Thyroid gland (tissue), 4 donors: ENCODE measurements around the gene MTCL1. TPM values are rescaled to one million over a fixed set of nuclear protein-coding genes. Genes with fewer than 3 reads are reported as not detected.

ENCODE experiments used
- DNase-seq, 2 donors: peaks; one replicate each; pipeline ENCODE4 v3.0.0-alpha.2; 2019
- H3K27ac ChIP-seq, 3 donors: fragments of 200-600 bp; sonication (generic); 1 replicate in 2 of 3; 2 replicates in 1 of 3; pipeline ENCODE4 v1.5.1; 2016 to 2019; ENCODE audit warnings: mild to moderate bottlenecking in 1 of 3, moderate library complexity in 1 of 3
- H3K27me3 ChIP-seq: fragments of 200-600 bp; sonication (generic); one replicate; pipeline ENCODE4 v1.5.1; 2019
- H3K36me3 ChIP-seq, 2 donors: fragments of 200-600 bp; sonication (generic); one replicate each; pipeline ENCODE4 v1.5.1; 2016 to 2019
- H3K4me1 ChIP-seq, 2 donors: fragments of 200-600 bp; sonication (generic); one replicate each; pipeline ENCODE4 v1.5.1; 2017 to 2019
- H3K4me3 ChIP-seq, 3 donors: fragments of 200-600 bp; sonication (generic); replicated peaks in 1 of 3; 1 replicate in 2 of 3; 2 replicates in 1 of 3; pipeline ENCODE4 v1.5.1; 2016; ENCODE audit warnings: mild to moderate bottlenecking in 1 of 3
- H3K9me3 ChIP-seq: fragments of 200-600 bp; sonication (generic); one replicate; pipeline ENCODE4 v1.5.1; 2017
- CTCF ChIP-seq, 6 experiments: fragments of 200-600 bp in 3 of 6; fragments of 450-650 bp in 3 of 6; sonication (generic) in 3 of 6; IDR thresholded peaks; one replicate each; pipeline ENCODE4 v1.5.1; 2016 to 2019; ENCODE audit warnings: antibody characterized with exemption in 6 of 6, mild to moderate bottlenecking in 2 of 6, inconsistent platforms in 1 of 6, moderate library complexity in 1 of 6
- POLR2A ChIP-seq, 2 donors: fragments of 450-650 bp; IDR thresholded peaks; one replicate each; pipeline ENCODE4 v1.6.1; 2017; ENCODE audit warnings: antibody characterized with exemption in 2 of 2, mild to moderate bottlenecking in 2 of 2, moderate library complexity in 1 of 2
- WGBS, 2 donors: methylation state at CpG; one replicate each; pipeline ENCODE4 v1.1.5; 2017; 5-methylcytosine and 5-hydroxymethylcytosine counted together
- intact Hi-C: fragments of 100-400 bp; cut with DNase I; formaldehyde crosslinking; loops from one replicate; pipeline ENCODE4 v1.15.1; 2023
- small RNA-seq: library from RNA; depleted of rRNA; stranded (forward); fragments of <200 nt; gene quantifications from one replicate; pipeline ENCODE3, GENCODE V24; 2016
- total RNA-seq, 4 donors: library from RNA; depleted of rRNA; stranded (reverse); fragments of >200 nt; gene quantifications; one replicate each; pipeline ENCODE4 v1.2.3, GENCODE V29; 2016

Gene MTCL1
- total RNA-seq, 4 donors from 2014 or later, result 2.0 to 3.2 (median 2.5) TPM

GRCh38 chr18:8881103-8881502 lies 175.7 kb downstream of the MTCL1 start:
- TF ChIP-seq CTCF (IDR thresholded peaks at IDR 0.05), result no peak
- TF ChIP-seq POLR2A (IDR thresholded peaks at IDR 0.05), result no peak
- no peaks in the 10 kb centered on the region for H3K27me3 ChIP-seq
- no peaks in the 10 kb centered on the region for H3K4me1 ChIP-seq
- H3K4me3 ChIP-seq, result no peak overlapping the region
- H3K36me3 ChIP-seq, result no peaks in the 10 kb centered on the region
- no peak for DNase-seq
- no peak overlapping the region for H3K27ac ChIP-seq
- 95 to 100% methylated on average over 1 of the region's 1 CpG for WGBS, 2 donors
- no peaks in the 10 kb centered on the region for H3K9me3 ChIP-seq
- intact Hi-C loops, result no loop called here

Small RNA genes within 50 kb of the gene (small RNA-seq; reads per million reads assigned to genes)
- gene RF00019, result not detected

Other genes with a start within 250 kb of the MTCL1 start
- 10 to 100 TPM; 36.3 to 60.9 (median 49.8) TPM for gene RAB12, start 96.1 kb upstream of the MTCL1 start, total RNA-seq